H1 (cell line): ENCODE data around the gene MEA1. TPM values are rescaled to one million over a fixed set of nuclear protein-coding genes. Genes with fewer than 3 reads are reported as not detected.

Experiments
- CTCF ChIA-PET: fragments of 300-600 bp; sonication (Branson Sonifier 250); formaldehyde crosslinking; loops from one replicate; lab custom pipeline; 2021; ENCODE audit not compliant: partially characterized antibody; lab: Charles Lee
- POLR2A ChIA-PET: fragments of 300-600 bp; sonication (Branson Sonifier 250); formaldehyde crosslinking; loops from one replicate; lab custom pipeline; 2021; ENCODE audit warnings: inconsistent platforms; ENCODE audit not compliant: partially characterized antibody; lab: Charles Lee
- DNase-seq, 2 experiments: peaks; one replicate each; pipeline versions ENCODE4 v3.0.0 to v3.0.0-alpha.2; 2010 to 2022; ENCODE audit warnings: low spot score in 2 of 2, low read depth in 1 of 2, mixed read lengths in 1 of 2
- FAIRE-seq: peaks from 2 replicates; lab custom pipeline; 2011; peaks lifted over from hg19 to GRCh38; lab: Jason Lieb, UNC
- H2AFZ ChIP-seq: 2 replicates; pipeline ENCODE4 v1.8.1; 2012; ENCODE audit warnings: low read length, inconsistent platforms
- H2AK5ac ChIP-seq: 2 replicates; pipeline ENCODE4 v1.6.1; 2013; ENCODE audit warnings: low read depth, low read length
- H2BK120ac ChIP-seq: replicated peaks from 2 replicates; pipeline ENCODE3; 2013; ENCODE audit warnings: low read depth, low read length, inconsistent platforms
- H2BK12ac ChIP-seq: 2 replicates; pipeline ENCODE4 v1.6.1; 2013; ENCODE audit warnings: low read depth, low read length
- H2BK15ac ChIP-seq: 2 replicates; pipeline ENCODE4 v1.6.1; 2013; ENCODE audit warnings: low read length
- H2BK20ac ChIP-seq: 2 replicates; pipeline ENCODE4 v1.6.1; 2013; ENCODE audit warnings: low read length
- H2BK5ac ChIP-seq: 2 replicates; pipeline ENCODE4 v1.6.1; 2013; ENCODE audit warnings: low read depth, low read length
- H3K14ac ChIP-seq: 2 replicates; pipeline ENCODE4 v1.6.1; 2013; ENCODE audit warnings: inconsistent platforms; ENCODE audit not compliant: insufficient read length
- H3K18ac ChIP-seq: 2 replicates; pipeline ENCODE4 v1.6.1; 2013; ENCODE audit warnings: low read length; ENCODE audit errors: extremely low read depth
- H3K23ac ChIP-seq: 2 replicates; pipeline ENCODE4 v1.6.1; 2013; ENCODE audit warnings: inconsistent platforms; ENCODE audit not compliant: insufficient read length
- H3K23me2 ChIP-seq: 2 replicates; pipeline ENCODE4 v1.6.1; 2013; ENCODE audit warnings: low read depth, low read length
- H3K27ac ChIP-seq: 2 replicates; pipeline ENCODE4 v1.6.1; 2011; ENCODE audit warnings: low read depth, low read length, inconsistent platforms
- H3K27me3 ChIP-seq, 4 experiments: replicated peaks in 1 of 4; 1 replicate in 1 of 4; 2 replicates in 3 of 4; pipeline versions ENCODE4 v1.6.1 to v1.8.1; 2011 to 2013; ENCODE audit warnings: low read length in 3 of 4, mild to moderate bottlenecking in 3 of 4, inconsistent platforms in 2 of 4, mixed read lengths in 2 of 4, moderate library complexity in 1 of 4; ENCODE audit not compliant: control insufficient read depth in 3 of 4, insufficient read depth in 3 of 4; ENCODE audit errors: extremely low read depth in 1 of 4
- H3K36me3 ChIP-seq, 4 experiments: 2 replicates each; pipeline versions ENCODE4 v1.6.1 to v1.8.1; 2011 to 2013; ENCODE audit warnings: mild to moderate bottlenecking in 4 of 4, low read length in 3 of 4, moderate library complexity in 2 of 4, control low read depth in 1 of 4, inconsistent platforms in 1 of 4; ENCODE audit not compliant: insufficient read depth in 4 of 4, control insufficient read depth in 2 of 4
- H3K4ac ChIP-seq: replicated peaks from 2 replicates; pipeline ENCODE3; 2013; ENCODE audit warnings: low read length, low read depth, mixed read lengths, inconsistent platforms; ENCODE audit not compliant: insufficient read length
- H3K4me1 ChIP-seq, 4 experiments: replicated peaks in 1 of 4; 1 replicate in 1 of 4; 2 replicates in 3 of 4; pipeline versions ENCODE4 v1.6.1 to v1.8.1; 2011 to 2013; ENCODE audit warnings: low read length in 3 of 4, inconsistent platforms in 2 of 4, mixed read lengths in 1 of 4; ENCODE audit not compliant: insufficient read depth in 4 of 4, control insufficient read depth in 3 of 4
- H3K4me2 ChIP-seq, 2 experiments: 2 replicates each; pipeline versions ENCODE4 v1.6.1 to v1.8.1; 2011 to 2013; ENCODE audit warnings: low read depth in 2 of 2, low read length in 2 of 2, control low read depth in 1 of 2, inconsistent platforms in 1 of 2, mild to moderate bottlenecking in 1 of 2; ENCODE audit not compliant: insufficient read depth in 1 of 2
- H3K4me3 ChIP-seq, 4 experiments: fragments of 200-600, 300-600 bp in 1 of 4; sonication (generic), shearing (Covaris generic), sonication (Bioruptor Twin) in 1 of 4; 2 replicates each; pipeline versions ENCODE4 v1.5.1 to v1.8.1; 2011 to 2016; ENCODE audit warnings: low read length in 4 of 4, low read depth in 3 of 4, control low read depth in 2 of 4, inconsistent platforms in 2 of 4, mild to moderate bottlenecking in 2 of 4, mixed read lengths in 1 of 4, moderate library complexity in 1 of 4; ENCODE audit not compliant: insufficient read depth in 2 of 4; ENCODE audit errors: extremely low read depth in 1 of 4
- H3K56ac ChIP-seq: replicated peaks from 2 replicates; pipeline ENCODE3; 2013; ENCODE audit warnings: low read depth, mild to moderate bottlenecking, mixed read lengths, low read length, inconsistent platforms; ENCODE audit not compliant: insufficient read length
- H3K79me1 ChIP-seq: 2 replicates; pipeline ENCODE4 v1.6.1; 2013; ENCODE audit warnings: low read depth, low read length, control low read depth
- H3K79me2 ChIP-seq, 2 experiments: 2 replicates each; pipeline versions ENCODE4 v1.6.1 to v1.8.1; 2012 to 2013; ENCODE audit warnings: low read length in 2 of 2, mild to moderate bottlenecking in 2 of 2, inconsistent platforms in 1 of 2; ENCODE audit not compliant: insufficient read depth in 2 of 2, control insufficient read depth in 1 of 2
- H3K9ac ChIP-seq, 4 experiments: replicated peaks in 1 of 4; 1 replicate in 1 of 4; 2 replicates in 3 of 4; pipeline versions ENCODE4 v1.6.1 to v1.8.1; 2011 to 2013; ENCODE audit warnings: low read depth in 3 of 4, low read length in 3 of 4, control low read depth in 2 of 4, mild to moderate bottlenecking in 2 of 4, moderate library complexity in 2 of 4, inconsistent platforms in 1 of 4; ENCODE audit errors: extremely low read depth in 1 of 4
- H3K9me3 ChIP-seq, 2 experiments: 2 replicates each; pipeline versions ENCODE4 v1.6.1 to v1.8.1; 2012 to 2013; ENCODE audit warnings: mild to moderate bottlenecking in 2 of 2, moderate library complexity in 2 of 2, control low read depth in 1 of 2, inconsistent platforms in 1 of 2, low read depth in 1 of 2, low read length in 1 of 2, mixed read lengths in 1 of 2; ENCODE audit not compliant: insufficient read depth in 2 of 2
- H4K20me1 ChIP-seq, 2 experiments: replicated peaks in 1 of 2; 2 replicates each; pipeline versions ENCODE3 to v1.8.1; 2011 to 2013; ENCODE audit warnings: inconsistent platforms in 2 of 2, low read length in 2 of 2, mild to moderate bottlenecking in 1 of 2; ENCODE audit not compliant: insufficient read depth in 2 of 2, control insufficient read depth in 1 of 2
- H4K5ac ChIP-seq: 2 replicates; pipeline ENCODE4 v1.6.1; 2013; ENCODE audit warnings: low read length, low read depth, mixed read lengths, inconsistent platforms; ENCODE audit not compliant: insufficient read length
- H4K8ac ChIP-seq: 2 replicates; pipeline ENCODE4 v1.8.0; 2013; ENCODE audit warnings: mild to moderate bottlenecking, moderate library complexity, low read length, inconsistent platforms; ENCODE audit not compliant: insufficient read depth; ENCODE audit errors: extremely low read depth
- H4K91ac ChIP-seq: replicated peaks from 2 replicates; pipeline ENCODE3; 2013; ENCODE audit warnings: low read length, mixed read lengths, inconsistent platforms; ENCODE audit not compliant: insufficient read length
- BCL11A ChIP-seq, 2 experiments: IDR thresholded peaks; one replicate each; pipeline ENCODE4 v1.6.1; 2011; ENCODE audit warnings: low read depth in 2 of 2, low read length in 2 of 2, mild to moderate bottlenecking in 2 of 2
- CHD1 ChIP-seq: IDR thresholded peaks from 2 replicates; pipeline ENCODE4 v1.6.1; 2012; ENCODE audit warnings: low read depth, low read length, improper control_type of control experiment
- JUN ChIP-seq: IDR thresholded peaks from 2 replicates; pipeline ENCODE4 v1.6.1; 2011; ENCODE audit warnings: low read depth, mild to moderate bottlenecking, improper control_type of control experiment, low read length
- NRF1 ChIP-seq: IDR thresholded peaks from 2 replicates; pipeline ENCODE4 v1.6.1; 2011; ENCODE audit warnings: mild to moderate bottlenecking, low read depth, low read length, improper control_type of control experiment
- POLR2A ChIP-seq, 2 experiments: IDR thresholded peaks; 1 replicate in 1 of 2; 2 replicates in 1 of 2; pipeline ENCODE4 v1.6.1; 2011; ENCODE audit warnings: low read depth in 2 of 2, low read length in 2 of 2, mild to moderate bottlenecking in 2 of 2; ENCODE audit errors: control extremely low read depth in 1 of 2
- POU5F1 ChIP-seq: IDR thresholded peaks from 2 replicates; pipeline ENCODE4 v1.6.1; 2011; ENCODE audit warnings: low read depth, mild to moderate bottlenecking, low read length, moderate library complexity
- SIX5 ChIP-seq: IDR thresholded peaks from 2 replicates; pipeline ENCODE4 v1.6.1; 2011; ENCODE audit warnings: mild to moderate bottlenecking, low read depth, low read length
- TAF7 ChIP-seq: optimal IDR thresholded peaks from 2 replicates; pipeline ENCODE3; 2011; ENCODE audit warnings: low read depth, mild to moderate bottlenecking, inconsistent platforms, low read length, moderate library complexity, borderline replicate concordance
- WGBS, 2 experiments: shearing (Covaris generic) in 1 of 2; methylation state at CpG; one replicate each; pipeline versions ENCODE4 v1.1.6 to v1.1.7; 2013 to 2015; ENCODE audit warnings: low lambda C conversion rate in 2 of 2, mixed read lengths in 2 of 2, inconsistent platforms in 1 of 2, low coverage in 1 of 2, missing lambda C conversion rate in 1 of 2; ENCODE audit not compliant: insufficient replicate concordance in 2 of 2, insufficient coverage in 1 of 2, insufficient read length in 1 of 2; ENCODE audit errors: extremely low coverage in 1 of 2, missing lambda C conversion rate in 1 of 2; 5-methylcytosine and 5-hydroxymethylcytosine counted together
- polyA plus RNA-seq, 7 experiments: library from polyadenylated mRNA; depleted of rRNA in 3 of 7; stranded (reverse) in 5 of 7; unstranded in 2 of 7; fragments of >200 nt in 5 of 7; fragments of 200-250 nt in 2 of 7; gene quantifications; 1 replicate in 5 of 7; 2 replicates in 1 of 7; 4 replicates in 1 of 7; pipeline versions ENCODE4 v1.2.1 to v1.2.3, GENCODE V29; 2011 to 2013; ENCODE audit warnings: missing spikeins in 2 of 7, mixed read lengths in 2 of 7
- total RNA-seq: library from RNA; stranded (reverse); fragmentation: NEBNext Ultra II Directional; extraction: Animal tissue kit (Norgen Biotek cat#: 25700); gene quantifications from 2 replicates; pipeline ENCODE4 v1.2.1, GENCODE V29; 2021
- TF ChIP-seq, protein P1 (sequence below): IDR thresholded peaks from 2 replicates; pipeline ENCODE4 v1.6.1; 2012; ENCODE audit warnings: low read length, inconsistent platforms

The MEA1 gene
- total and polyA plus RNA-seq, 2 of the 8 experiments (the other 6 are each of a cell fraction or from before 2014, with no cell fraction given) = 94.2 to 96.4 TPM

DNA sequence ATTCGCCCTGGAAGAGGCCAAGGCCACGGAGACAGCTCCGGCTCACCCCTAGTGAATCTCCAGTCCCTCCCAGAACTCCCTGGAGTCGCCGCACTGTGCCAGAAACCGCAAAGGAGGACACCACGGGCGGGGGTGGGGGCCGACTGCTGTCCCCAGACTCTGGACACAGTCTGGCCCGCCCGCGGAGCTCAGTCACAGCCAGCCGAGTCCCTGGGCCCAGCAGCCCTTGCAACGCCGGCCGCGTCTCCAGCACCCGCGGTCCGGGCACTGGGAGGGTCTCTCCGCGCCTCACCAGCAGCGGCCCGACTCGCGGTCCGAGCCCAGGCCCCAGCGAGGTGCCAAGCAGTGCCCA, 35.3 kb downstream of the MEA1 start:
- Histone ChIP-seq H3K27me3 (no peaks in the 10 kb centered on the region), H4K20me1 (peaks cover 0 to 1% of the 10 kb centered on the region in 2 experiments), H3K23me2 (peaks cover 7% of the 10 kb centered on the region; the same call in 1 of the 2 replicates), H4K91ac (no peak overlapping the region), H2AK5ac (no peak overlapping the region), H3K79me2 (peaks cover 0 to 3% of the 10 kb centered on the region in 2 experiments; a peak in 1 of 4 replicates), H3K56ac (peak overlapping the region; percentile 46), H3K9ac (peak overlapping the region; percentile 34 to 89 (median 56); a peak in 5 of 7 replicates), H3K14ac (no peak overlapping the region), H3K27ac (no peak overlapping the region), H3K4me2 (peak overlapping the region; percentile 91 to 97), H3K4me1 (peaks cover 2 to 8% (median 6%) of the 10 kb centered on the region in 4 experiments; a peak in 3 of 7 replicates), H2BK20ac (no peak overlapping the region), H4K5ac (no peak overlapping the region), H2BK5ac (no peak overlapping the region), H3K4me3 (peak overlapping the region; percentile 67 to 92 (median 70)), H3K79me1 (no peaks in the 10 kb centered on the region; the same call in none of the 2 replicates), H3K9me3 (no peaks in the 10 kb centered on the region), H3K4ac (no peak overlapping the region), H3K36me3 (no peaks in the 10 kb centered on the region; a peak in 1 of 8 replicates), H3K18ac (no peak overlapping the region), H2AFZ (peak overlapping the region; percentile 4; the same call in 1 of the 2 replicates), H3K23ac (no peak overlapping the region), H2BK120ac (no peak overlapping the region), H4K8ac (peak overlapping the region; percentile 65), H2BK12ac (no peak overlapping the region), H2BK15ac (no peak overlapping the region)
- FAIRE-seq (no peak), DNase-seq (peak in 1 of 2 experiments; percentile 71)
- WGBS, 2 experiments = 5% methylated on average over 23 of the region's 28 CpGs; no CpG with 5 or more reads in 1 of the 2 experiments
- ChIA-PET POLR2A (interaction anchor here (0.5 to 3.8 kb wide), 18 partner anchors 8 to 545 kb away, joined by 3 to 27 read pairs (median 6); partner anchors contain the start of genes CNPY3, CUL7, GNMT and KLC4), CTCF (interaction anchor here (0.6 to 4.4 kb wide), 8 partner anchors 14 to 656 kb away, joined by 3 to 33 read pairs (median 4); no protein-coding TSS in a partner anchor)
- no peak for TF ChIP-seq CHD1
- no peak for TF ChIP-seq POU5F1
- TF ChIP-seq SIX5 = no peak
- TF ChIP-seq, protein P1, sequence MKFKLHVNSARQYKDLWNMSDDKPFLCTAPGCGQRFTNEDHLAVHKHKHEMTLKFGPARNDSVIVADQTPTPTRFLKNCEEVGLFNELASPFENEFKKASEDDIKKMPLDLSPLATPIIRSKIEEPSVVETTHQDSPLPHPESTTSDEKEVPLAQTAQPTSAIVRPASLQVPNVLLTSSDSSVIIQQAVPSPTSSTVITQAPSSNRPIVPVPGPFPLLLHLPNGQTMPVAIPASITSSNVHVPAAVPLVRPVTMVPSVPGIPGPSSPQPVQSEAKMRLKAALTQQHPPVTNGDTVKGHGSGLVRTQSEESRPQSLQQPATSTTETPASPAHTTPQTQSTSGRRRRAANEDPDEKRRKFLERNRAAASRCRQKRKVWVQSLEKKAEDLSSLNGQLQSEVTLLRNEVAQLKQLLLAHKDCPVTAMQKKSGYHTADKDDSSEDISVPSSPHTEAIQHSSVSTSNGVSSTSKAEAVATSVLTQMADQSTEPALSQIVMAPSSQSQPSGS = no peak
- TF ChIP-seq JUN = no peak
- TF ChIP-seq BCL11A (IDR thresholded peaks at IDR 0.05; ENCODE audit: low read depth in 2 of 2, low read length in 2 of 2) = no peak
- TF ChIP-seq NRF1 = no peak
- no peak for TF ChIP-seq POLR2A (IDR thresholded peaks at IDR 0.05; ENCODE audit: control extremely low read depth in 1 of 2, low read depth in 2 of 2, low read length in 2 of 2)
- TF ChIP-seq TAF7 = no peak
